GM12891 (cell line): ENCODE data around the gene SETD9.

ENCODE experiments used
- DNase-seq: peaks from one replicate; pipeline ENCODE4 v3.0.0; 2011; ENCODE audit warnings: low spot score; ENCODE audit not compliant: insufficient read length
- FAIRE-seq: peaks from 2 replicates; lab custom pipeline; 2011; peaks lifted over from hg19 to GRCh38; lab: Jason Lieb, UNC
- PAX5 ChIP-seq: IDR thresholded peaks from 2 replicates; pipeline ENCODE4 v1.6.1; 2011; ENCODE audit warnings: low read length, moderate library complexity, mild to moderate bottlenecking; ENCODE audit not compliant: insufficient read depth, severe bottlenecking
- POLR2A ChIP-seq: IDR thresholded peaks from 2 replicates; pipeline ENCODE4 v1.6.1; 2011; ENCODE audit warnings: low read depth, low read length, control low read depth
- POLR2AphosphoS5 ChIP-seq: IDR thresholded peaks from 2 replicates; pipeline ENCODE4 v1.6.1; 2011; ENCODE audit warnings: low read depth, low read length, control low read depth
- POU2F2 ChIP-seq: IDR thresholded peaks from 2 replicates; pipeline ENCODE4 v1.6.1; 2011; ENCODE audit warnings: low read depth, mild to moderate bottlenecking, control low read depth, low read length, moderate library complexity
- SPI1 ChIP-seq: IDR thresholded peaks from 2 replicates; pipeline ENCODE4 v1.6.1; 2011; ENCODE audit warnings: low read depth, low read length, control low read depth
- TAF1 ChIP-seq: IDR thresholded peaks from 2 replicates; pipeline ENCODE4 v1.6.1; 2011; ENCODE audit warnings: low read depth, low read length, control low read depth

Gene SETD9

GRCh38 chr5:56896763-56897162 lies 12.6 kb upstream of the SETD9 start:
- no peak for DNase-seq
- TF ChIP-seq PAX5 (no peak), POLR2AphosphoS5 (no peak), TAF1 (no peak), POU2F2 (no peak), POLR2A (no peak), SPI1 (no peak)
- FAIRE-seq = no peak

GRCh38 chr5:56898213-56898612 lies 11.2 kb upstream of the SETD9 start:
- FAIRE-seq = no peak

GRCh38 chr5:56900395-56900794 lies 9.0 kb upstream of the SETD9 start:
- TF ChIP-seq POLR2AphosphoS5 = no peak
- TF ChIP-seq TAF1 = no peak
- no peak for TF ChIP-seq POU2F2
- TF ChIP-seq POLR2A = no peak
- no peak for TF ChIP-seq PAX5
- FAIRE-seq = no peak
- no peak for DNase-seq

More at GRCh38 chr5:56898213-56898612, 11.2 kb upstream of the SETD9 start:
- DNase-seq = no peak
- TF ChIP-seq PAX5 (no peak), POLR2A (no peak), POLR2AphosphoS5 (no peak), POU2F2 (no peak), TAF1 (no peak), SPI1 (no peak)

GRCh38 chr5:56900858-56901578 lies 8.4 kb upstream of the SETD9 start:
- no peak for TF ChIP-seq TAF1
- TF ChIP-seq POLR2AphosphoS5 = no peak
- TF ChIP-seq PAX5 = no peak
- no peak for TF ChIP-seq SPI1
- 0 out of 2 replicates have a peak, but pooled peaks have one; percentile 23 for TF ChIP-seq POU2F2
- no peak for TF ChIP-seq POLR2A
- FAIRE-seq (peak; percentile 56), DNase-seq (peak; percentile 6)

GRCh38 chr5:56908942-56909293 lies 478 bp upstream of the SETD9 start:
- FAIRE-seq (no peak), DNase-seq (no peak)
- TF ChIP-seq PAX5 = no peak
- no peak for TF ChIP-seq POLR2A
- TF ChIP-seq TAF1 = no peak
- no peak for TF ChIP-seq SPI1
- TF ChIP-seq POLR2AphosphoS5 = no peak

- no peak for TF ChIP-seq TAF1
- no peak; the same call in 1 of the 2 replicates for TF ChIP-seq POLR2A
- TF ChIP-seq POLR2AphosphoS5 = no peak
- no peak for TF ChIP-seq SPI1
- no peak for TF ChIP-seq PAX5
- TF ChIP-seq POU2F2 = no peak
- DNase-seq (no peak), FAIRE-seq (peak; percentile 56)
Observed at GRCh38 chr5:56910210-56910965, 992 bp downstream of the SETD9 start.

- TF ChIP-seq SPI1 = no peak
- no peak for TF ChIP-seq TAF1
- TF ChIP-seq POLR2A = no peak
- no peak for FAIRE-seq
Observed at GRCh38 chr5:56913766-56914165, 4.4 kb downstream of the SETD9 start.

GRCh38 chr5:56914678-56915077 lies 5.3 kb downstream of the SETD9 start:
- no peak for DNase-seq
- TF ChIP-seq PAX5 (no peak), POLR2AphosphoS5 (no peak), SPI1 (no peak), POU2F2 (no peak), POLR2A (no peak), TAF1 (no peak)
- FAIRE-seq = no peak

More at GRCh38 chr5:56913766-56914165, 4.4 kb downstream of the SETD9 start:
- DNase-seq = no peak

- FAIRE-seq = no peak
- no peak for TF ChIP-seq TAF1
- no peak for TF ChIP-seq POU2F2
- no peak for TF ChIP-seq PAX5
- TF ChIP-seq POLR2AphosphoS5 = no peak
- TF ChIP-seq SPI1 = no peak
- TF ChIP-seq POLR2A = no peak
Observed at GRCh38 chr5:56917534-56917933, 8.1 kb downstream of the SETD9 start.

GRCh38 chr5:56918054-56918453 lies 8.7 kb downstream of the SETD9 start:
- FAIRE-seq (no peak), DNase-seq (no peak)
- TF ChIP-seq SPI1 (no peak), POLR2A (no peak), POU2F2 (no peak), TAF1 (no peak), PAX5 (no peak), POLR2AphosphoS5 (no peak)

More at GRCh38 chr5:56917534-56917933, 8.1 kb downstream of the SETD9 start:
- DNase-seq = no peak
